Measurements from ENCODE around the gene CCDC90B. TPM values are rescaled to one million over a fixed set of nuclear protein-coding genes. Genes with fewer than 3 reads are reported as not detected.
"Not testable (repeated sequence)": the region's sequence is repeated elsewhere in the genome, so short reads cannot be mapped to it uniquely, and the experiment has no call there.

CCDC90B gene
- total and polyA plus RNA-seq, 10 of the 15 experiments (the other 5 are each of a cell fraction or from before 2014, with no cell fraction given): 33.2 to 91.5 (median 59.2) TPM

- H3K27ac ChIP-seq (ENCODE audit: control insufficient read depth, insufficient read depth); in situ Hi-C loops (cut with MboI); POLR2A ChIA-PET; H3K4me1 ChIP-seq (ENCODE audit: control insufficient read depth, insufficient read depth, low read length); BruUV-seq (replicated peaks); H4K20me1 ChIP-seq (ENCODE audit: control insufficient read depth, insufficient read depth); ATAC-seq; H3K4me3 ChIP-seq; SMC1A ChIA-PET (ENCODE audit: uncharacterized antibody, unreplicated experiment); H3K9me3 ChIP-seq (replicated peaks; ENCODE audit: control insufficient read depth, insufficient read depth, low read length); FAIRE-seq; RAD21 ChIA-PET (ENCODE audit: unreplicated experiment); H3K27me3 ChIP-seq (replicated peaks in 1 of 2; ENCODE audit: control insufficient read depth in 2 of 2, insufficient read depth in 2 of 2, low read length in 1 of 2); CTCF ChIA-PET; H3K9ac ChIP-seq (ENCODE audit: control insufficient read depth, insufficient read depth, low read length); H3K4me2 ChIP-seq (ENCODE audit: control insufficient read depth, insufficient read depth); DNase-seq (ENCODE audit: low read depth, low spot score); H2AFZ ChIP-seq (ENCODE audit: control insufficient read depth, low read depth, low read length); H3K79me2 ChIP-seq (ENCODE audit: control insufficient read depth, insufficient read depth, low read length): not testable (repeated sequence)
- WGBS (ENCODE audit: insufficient coverage, insufficient replicate concordance, low lambda C conversion rate, missing lambda C conversion rate): over 99% methylated on average over 5 of the region's 5 CpGs
- intact Hi-C loops (cut with micrococcal nuclease; ENCODE audit: unreplicated experiment): loop anchor here (2.0 kb wide), 1 partner anchor 21 kb away; no protein-coding TSS in a partner anchor
- peaks cover 0 to 24% of the 10 kb centered on the region in 2 experiments; a peak in 3 of 4 replicates for H3K36me3 ChIP-seq (ENCODE audit: control insufficient read depth in 2 of 2, insufficient read depth in 2 of 2, low read length in 1 of 2)
Measured at GRCh38 chr11:83271734-83272133, 14.4 kb downstream of the CCDC90B start.

GRCh38 chr11:83269080-83269479 lies 17.1 kb downstream of the CCDC90B start:
- SMC1A ChIA-PET (ENCODE audit: uncharacterized antibody, unreplicated experiment): not testable (repeated sequence)

More at GRCh38 chr11:83269080-83269479, 17.1 kb downstream of the CCDC90B start:
- RAD21 ChIA-PET (ENCODE audit: unreplicated experiment); H3K4me3 ChIP-seq; FAIRE-seq; H2AFZ ChIP-seq (ENCODE audit: control insufficient read depth, low read depth, low read length); H3K4me2 ChIP-seq (ENCODE audit: control insufficient read depth, insufficient read depth); DNase-seq (ENCODE audit: low read depth, low spot score); BruUV-seq (replicated peaks); POLR2A ChIA-PET; ATAC-seq; H3K27ac ChIP-seq (ENCODE audit: control insufficient read depth, insufficient read depth); H3K79me2 ChIP-seq (ENCODE audit: control insufficient read depth, insufficient read depth, low read length); H3K27me3 ChIP-seq (replicated peaks in 1 of 2; ENCODE audit: control insufficient read depth in 2 of 2, insufficient read depth in 2 of 2, low read length in 1 of 2); H3K9ac ChIP-seq (ENCODE audit: control insufficient read depth, insufficient read depth, low read length); H3K9me3 ChIP-seq (replicated peaks; ENCODE audit: control insufficient read depth, insufficient read depth, low read length); H3K4me1 ChIP-seq (ENCODE audit: control insufficient read depth, insufficient read depth, low read length); in situ Hi-C loops (cut with MboI); intact Hi-C loops (cut with micrococcal nuclease; ENCODE audit: unreplicated experiment); H4K20me1 ChIP-seq (ENCODE audit: control insufficient read depth, insufficient read depth): not testable (repeated sequence)
- 73% methylated on average over 2 of the region's 2 CpGs for WGBS (ENCODE audit: insufficient coverage, insufficient replicate concordance, low lambda C conversion rate, missing lambda C conversion rate)
- CTCF ChIA-PET: interaction anchor here (0.9 to 1.5 kb wide), 2 partner anchors 18 to 24 kb away, joined by 3 to 4 read pairs; no protein-coding TSS in a partner anchor
- H3K36me3 ChIP-seq (ENCODE audit: control insufficient read depth in 2 of 2, insufficient read depth in 2 of 2, low read length in 1 of 2): peaks cover 2 to 15% of the 10 kb centered on the region in 2 experiments; a peak in 3 of 4 replicates
